Neural progenitor cell (in vitro differentiated cells): ENCODE results near the gene TM4SF5.

ENCODE experiments used
- EZH2phosphoT487 ChIP-seq: fragments of 200-600 bp; sonication (generic); IDR thresholded peaks from 2 replicates; pipeline ENCODE4 v1.6.1; 2017; ENCODE audit warnings: antibody characterized with exemption
- TF ChIP-seq, protein P1 (sequence below): fragments of 200-600 bp; sonication (generic); IDR thresholded peaks from 2 replicates; pipeline ENCODE4 v1.5.1; 2017; ENCODE audit warnings: antibody characterized with exemption, mild to moderate bottlenecking

DNA sequence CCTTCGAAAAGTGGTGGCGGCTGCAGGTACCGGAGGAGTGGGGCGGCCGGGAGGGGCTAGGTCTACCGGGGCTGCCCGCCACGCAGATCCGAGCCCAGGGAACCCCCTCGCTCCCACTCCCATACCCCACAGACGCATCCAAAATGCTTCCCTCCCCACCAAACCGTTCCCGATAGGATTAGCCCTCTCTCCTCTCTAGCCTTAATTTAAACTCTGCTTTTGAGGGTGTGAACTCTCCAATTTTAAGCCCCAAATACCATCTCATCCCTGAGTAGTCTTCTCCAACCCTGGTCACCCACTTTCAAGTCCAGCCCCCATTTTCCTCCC lies 31.7 kb upstream of the TM4SF5 start:
- TF ChIP-seq, protein P1, sequence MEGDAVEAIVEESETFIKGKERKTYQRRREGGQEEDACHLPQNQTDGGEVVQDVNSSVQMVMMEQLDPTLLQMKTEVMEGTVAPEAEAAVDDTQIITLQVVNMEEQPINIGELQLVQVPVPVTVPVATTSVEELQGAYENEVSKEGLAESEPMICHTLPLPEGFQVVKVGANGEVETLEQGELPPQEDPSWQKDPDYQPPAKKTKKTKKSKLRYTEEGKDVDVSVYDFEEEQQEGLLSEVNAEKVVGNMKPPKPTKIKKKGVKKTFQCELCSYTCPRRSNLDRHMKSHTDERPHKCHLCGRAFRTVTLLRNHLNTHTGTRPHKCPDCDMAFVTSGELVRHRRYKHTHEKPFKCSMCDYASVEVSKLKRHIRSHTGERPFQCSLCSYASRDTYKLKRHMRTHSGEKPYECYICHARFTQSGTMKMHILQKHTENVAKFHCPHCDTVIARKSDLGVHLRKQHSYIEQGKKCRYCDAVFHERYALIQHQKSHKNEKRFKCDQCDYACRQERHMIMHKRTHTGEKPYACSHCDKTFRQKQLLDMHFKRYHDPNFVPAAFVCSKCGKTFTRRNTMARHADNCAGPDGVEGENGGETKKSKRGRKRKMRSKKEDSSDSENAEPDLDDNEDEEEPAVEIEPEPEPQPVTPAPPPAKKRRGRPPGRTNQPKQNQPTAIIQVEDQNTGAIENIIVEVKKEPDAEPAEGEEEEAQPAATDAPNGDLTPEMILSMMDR = no peak
- no peak for TF ChIP-seq EZH2phosphoT487
